GM23248 (cell line): ENCODE measurements around the gene TWF2.

Source experiments
- EZH2 ChIP-seq: fragments of 200-600 bp; sonication (generic); IDR thresholded peaks from 2 replicates; pipeline ENCODE4 v1.6.1; 2018; ENCODE audit warnings: antibody characterized with exemption, mild to moderate bottlenecking; ENCODE audit not compliant: insufficient read depth, poor library complexity, severe bottlenecking
- EZH2phosphoT487 ChIP-seq: fragments of 200-600 bp; sonication (generic); IDR thresholded peaks from 2 replicates; pipeline ENCODE4 v1.6.1; 2018; ENCODE audit warnings: antibody characterized with exemption, moderate library complexity, mild to moderate bottlenecking, low read depth; ENCODE audit not compliant: insufficient read depth

DNA sequence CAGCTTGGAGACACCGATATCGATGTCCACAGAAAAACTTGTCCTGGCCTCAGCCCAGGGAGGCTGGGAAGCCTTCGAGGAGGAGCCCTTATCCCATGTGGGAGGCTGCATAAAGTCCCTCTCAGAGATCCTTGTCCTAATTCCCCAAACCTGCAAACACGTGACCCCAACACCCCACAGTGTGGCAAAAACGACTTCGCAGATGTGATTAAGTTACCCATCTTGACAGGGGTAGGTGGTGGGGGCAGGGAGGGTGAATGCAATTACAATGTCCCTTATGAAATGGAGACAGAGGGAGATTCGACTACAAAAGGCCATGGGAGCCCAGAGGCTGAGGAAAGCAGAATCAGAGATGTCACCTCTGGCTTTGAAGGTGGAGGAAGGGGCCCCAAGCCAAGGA is 11.2 kb downstream of the TWF2 start:
- TF ChIP-seq EZH2 = no peak
- TF ChIP-seq EZH2phosphoT487 = no peak
